ENCODE results near the gene GALNT17. TPM values are rescaled to one million over a fixed set of nuclear protein-coding genes. Genes with fewer than 3 reads are reported as not detected.

GALNT17 gene
- total RNA-seq, 1 experiment from 2014 or later = not detected

GRCh38 chr7:71135116-71135515, 3.2 kb downstream of the GALNT17 start:
- BruUV-seq (replicated peaks) = no TSS peak
- Histone ChIP-seq H3K27ac (no peak overlapping the region), H3K4me3 (no peak overlapping the region), H3K27me3 (ENCODE audit: insufficient read depth, low read depth) (no peaks in the 10 kb centered on the region), H2AFZ (no peak overlapping the region), H3K9me2 (ENCODE audit: insufficient read depth) (no peaks in the 10 kb centered on the region), H4K20me1 (ENCODE audit: insufficient read depth) (no peaks in the 10 kb centered on the region), H3K4me1 (replicated peaks; ENCODE audit: insufficient read depth) (no peaks in the 10 kb centered on the region), H3K4me2 (no peak overlapping the region), H3K79me2 (ENCODE audit: low read depth) (no peaks in the 10 kb centered on the region), H3F3A (ENCODE audit: insufficient read depth, low read depth) (no peaks in the 10 kb centered on the region), H3K36me3 (ENCODE audit: low read depth) (no peaks in the 10 kb centered on the region), H3K9me3 (ENCODE audit: insufficient read depth, low read depth) (no peaks in the 10 kb centered on the region)
- ChIA-PET CTCF (no interaction called here), POLR2A (ENCODE audit: unreplicated experiment) (no interaction called here)
- DNase-seq = no peak
- intact Hi-C loops (cut with micrococcal nuclease; ENCODE audit: unreplicated experiment) = no loop called here
- TF ChIP-seq CTCF (conservative IDR thresholded peaks at IDR 0.05) = no peak
- no peak for TF ChIP-seq EZH2 (IDR thresholded peaks at IDR 0.05; ENCODE audit: low read depth)

GRCh38 chr7:71135663-71136062, 3.7 kb downstream of the GALNT17 start:
- TF ChIP-seq CTCF (conservative IDR thresholded peaks at IDR 0.05) = no peak
- no peak for DNase-seq
- H3K36me3 ChIP-seq (ENCODE audit: low read depth) = no peaks in the 10 kb centered on the region
- no peaks in the 10 kb centered on the region for H4K20me1 ChIP-seq (ENCODE audit: insufficient read depth)
- no peaks in the 10 kb centered on the region for H3K9me3 ChIP-seq (ENCODE audit: insufficient read depth, low read depth)
- no peak overlapping the region for H3K4me3 ChIP-seq
- no peaks in the 10 kb centered on the region for H3K79me2 ChIP-seq (ENCODE audit: low read depth)
- no peaks in the 10 kb centered on the region for H3K27me3 ChIP-seq (ENCODE audit: insufficient read depth, low read depth)
- H3K4me2 ChIP-seq = no peak overlapping the region
- no peak overlapping the region for H3K27ac ChIP-seq
- ChIA-PET CTCF (no interaction called here), POLR2A (ENCODE audit: unreplicated experiment) (no interaction called here)
- H3F3A ChIP-seq (ENCODE audit: insufficient read depth, low read depth) = no peaks in the 10 kb centered on the region
- BruUV-seq (replicated peaks) = no TSS peak
- H2AFZ ChIP-seq = no peak overlapping the region
- H3K9me2 ChIP-seq (ENCODE audit: insufficient read depth) = no peaks in the 10 kb centered on the region
- intact Hi-C loops (cut with micrococcal nuclease; ENCODE audit: unreplicated experiment) = no loop called here
- no peaks in the 10 kb centered on the region for H3K4me1 ChIP-seq (replicated peaks; ENCODE audit: insufficient read depth)

- Histone ChIP-seq H3K27me3 (ENCODE audit: insufficient read depth, low read depth) (0 out of 2 replicates have a peak, but pooled peaks cover 6% of the 10 kb centered on the region), H3K9me2 (ENCODE audit: insufficient read depth) (no peaks in the 10 kb centered on the region), H3K27ac (no peak overlapping the region), H3K36me3 (ENCODE audit: low read depth) (no peaks in the 10 kb centered on the region), H3K4me3 (no peak overlapping the region), H2AFZ (no peak overlapping the region), H3K4me2 (no peak overlapping the region), H3K9me3 (ENCODE audit: insufficient read depth, low read depth) (no peaks in the 10 kb centered on the region), H3K79me2 (ENCODE audit: low read depth) (no peaks in the 10 kb centered on the region), H4K20me1 (ENCODE audit: insufficient read depth) (no peaks in the 10 kb centered on the region), H3K4me1 (replicated peaks; ENCODE audit: insufficient read depth) (no peaks in the 10 kb centered on the region), H3F3A (ENCODE audit: insufficient read depth, low read depth) (no peaks in the 10 kb centered on the region)
- intact Hi-C loops (cut with micrococcal nuclease; ENCODE audit: unreplicated experiment) = no loop called here
- no peak for DNase-seq
- ChIA-PET CTCF (no interaction called here), POLR2A (ENCODE audit: unreplicated experiment) (no interaction called here)
- TF ChIP-seq EZH2 (IDR thresholded peaks at IDR 0.05; ENCODE audit: low read depth) = no peak
- no peak for TF ChIP-seq CTCF (conservative IDR thresholded peaks at IDR 0.05)
- no TSS peak for BruUV-seq (replicated peaks)
These were observed 5.5 kb downstream of the GALNT17 start for GRCh38 chr7:71137479-71137878.
